KG1 (cell line): ENCODE results near the gene SIRT7.

Experiments
- DNase-seq: peaks from one replicate; lab custom pipeline; 2025; lab: John Stamatoyannopoulos, UW

SIRT7 gene, protein sequence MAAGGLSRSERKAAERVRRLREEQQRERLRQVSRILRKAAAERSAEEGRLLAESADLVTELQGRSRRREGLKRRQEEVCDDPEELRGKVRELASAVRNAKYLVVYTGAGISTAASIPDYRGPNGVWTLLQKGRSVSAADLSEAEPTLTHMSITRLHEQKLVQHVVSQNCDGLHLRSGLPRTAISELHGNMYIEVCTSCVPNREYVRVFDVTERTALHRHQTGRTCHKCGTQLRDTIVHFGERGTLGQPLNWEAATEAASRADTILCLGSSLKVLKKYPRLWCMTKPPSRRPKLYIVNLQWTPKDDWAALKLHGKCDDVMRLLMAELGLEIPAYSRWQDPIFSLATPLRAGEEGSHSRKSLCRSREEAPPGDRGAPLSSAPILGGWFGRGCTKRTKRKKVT

DNA sequence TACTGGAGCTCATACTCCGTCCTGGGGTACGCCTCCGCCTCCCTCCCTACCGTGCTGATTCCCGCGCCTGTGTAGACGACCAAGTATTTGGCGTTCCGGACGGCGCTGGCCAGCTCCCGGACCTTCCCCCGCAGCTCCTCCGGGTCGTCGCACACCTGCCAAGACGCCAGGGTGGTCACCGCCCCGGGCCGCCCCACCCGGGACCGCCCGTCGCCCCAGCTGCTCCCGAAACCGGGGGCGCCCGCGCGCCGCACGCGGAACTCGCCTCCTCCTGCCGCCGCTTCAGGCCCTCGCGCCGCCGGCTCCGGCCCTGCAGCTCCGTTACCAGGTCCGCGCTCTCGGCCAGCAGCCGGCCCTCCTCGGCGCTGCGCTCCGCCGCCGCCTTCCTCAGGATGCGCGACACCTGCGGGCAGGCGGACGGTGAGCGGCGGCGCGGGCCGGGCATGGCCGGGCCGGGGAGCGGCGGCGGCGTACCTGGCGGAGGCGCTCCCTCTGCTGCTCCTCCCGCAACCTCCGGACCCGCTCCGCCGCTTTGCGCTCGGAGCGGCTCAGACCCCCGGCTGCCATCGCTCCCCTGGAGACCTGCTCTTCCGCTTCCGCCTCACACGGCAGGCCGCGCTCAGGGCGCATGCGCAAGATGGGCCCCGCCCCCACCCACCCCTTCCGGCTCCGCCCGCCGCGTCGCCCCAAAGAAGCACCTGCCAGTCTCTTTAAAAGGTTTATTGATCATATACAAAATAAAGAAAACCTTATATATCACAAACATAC, at the start of gene SIRT7:
TSS of gene SIRT7 (minus strand) at position 612 of the 768 bp plus-strand sequence. CDS start at position 567, 45 bp downstream.
- peak; percentile 64 for DNase-seq

DNA sequence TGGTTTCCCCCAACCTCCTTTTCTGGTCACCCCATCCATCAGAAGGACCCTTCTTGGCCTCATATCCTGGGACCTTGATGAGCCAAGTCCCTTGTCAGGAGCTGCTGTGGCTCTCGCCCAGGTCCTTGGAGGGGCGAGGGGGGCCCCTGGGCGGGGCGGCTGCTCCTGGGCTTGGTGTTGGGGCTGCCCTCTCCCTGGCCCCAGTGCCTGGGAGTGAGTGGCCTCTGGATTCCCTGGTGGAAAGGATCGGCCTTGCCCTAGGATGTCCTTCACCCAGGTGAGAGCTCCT, 49.2 kb upstream of the SIRT7 start:
- DNase-seq = no peak

DNA sequence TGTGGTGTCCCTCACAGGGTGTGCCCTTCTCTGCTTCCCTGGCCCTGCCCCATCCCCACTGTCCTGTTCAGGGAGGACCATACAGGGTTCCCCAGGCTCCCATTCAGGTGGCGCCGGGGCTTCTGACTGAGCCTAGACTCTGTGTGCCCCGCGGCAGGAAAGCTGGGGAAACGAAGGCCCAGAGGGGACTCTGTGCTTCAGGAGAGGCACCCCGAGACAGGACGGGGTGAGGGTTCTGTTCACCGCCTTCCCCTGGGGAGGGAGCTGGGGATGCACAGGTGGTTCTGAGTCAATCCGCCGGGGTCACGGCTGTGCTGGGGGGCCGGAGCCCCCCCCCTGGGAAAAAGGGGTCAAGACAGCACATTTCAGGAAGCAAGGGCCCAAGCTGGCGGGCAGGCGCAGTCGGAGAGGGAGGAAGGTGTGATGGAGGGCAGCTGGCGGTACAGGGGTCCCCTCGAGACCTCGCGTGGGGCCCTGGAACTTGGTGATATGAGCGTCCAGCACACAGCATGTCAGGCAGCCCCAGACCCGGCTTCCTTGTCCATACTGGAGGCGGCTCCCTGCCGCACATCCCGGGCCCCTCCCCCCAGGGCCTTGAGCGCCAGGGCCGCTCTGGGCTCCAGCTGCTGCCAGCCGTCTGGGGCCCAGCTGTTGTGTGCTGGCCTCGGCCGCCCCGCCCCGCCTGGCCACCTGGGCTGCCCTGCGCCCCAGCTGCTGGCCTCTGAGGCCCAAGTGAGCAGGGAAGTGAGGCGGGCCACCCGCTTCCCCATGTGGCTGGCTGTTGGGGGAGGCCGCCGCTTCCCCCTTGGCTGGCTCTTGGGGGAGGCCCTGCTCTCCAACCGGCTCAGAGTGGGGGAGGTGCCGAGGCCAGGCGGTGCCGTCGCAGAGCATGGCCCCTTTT, 48.6 kb upstream of the SIRT7 start:
- DNase-seq = no peak

DNA sequence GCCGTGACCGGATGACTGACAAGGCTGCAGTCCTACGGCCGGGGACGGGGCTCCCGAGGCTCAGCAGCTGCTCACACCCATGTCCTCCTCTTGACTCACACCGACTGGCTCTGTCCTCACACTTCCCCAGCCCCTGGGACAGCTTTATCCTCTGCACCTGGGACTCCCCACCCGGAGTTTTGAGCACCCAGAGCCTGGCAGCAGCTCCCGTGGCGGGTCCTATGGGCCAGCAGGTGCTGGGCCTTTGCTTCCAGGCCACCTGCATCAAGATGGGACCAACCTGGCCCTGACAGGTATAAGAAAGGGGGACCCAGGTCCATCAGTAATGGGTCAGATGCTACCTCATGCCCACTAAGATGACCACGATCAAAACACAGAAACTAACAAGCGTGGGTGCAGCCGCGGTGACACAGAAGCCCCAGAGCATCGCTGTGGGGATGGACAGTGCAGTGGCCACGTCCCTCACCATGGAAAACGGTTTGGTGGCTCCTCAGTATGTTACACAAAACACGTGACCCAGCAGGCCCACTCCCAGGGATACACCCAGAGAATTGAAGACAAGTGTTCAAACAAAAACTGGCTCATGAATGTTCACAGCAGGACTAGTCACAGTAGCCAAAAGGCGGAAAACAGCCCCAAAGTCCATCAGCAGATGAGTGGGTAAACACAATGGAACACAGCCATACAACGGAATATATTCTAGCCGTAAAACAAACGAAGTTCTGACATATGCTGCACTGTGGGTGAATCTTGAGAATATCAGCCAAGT, 46.3 kb upstream of the SIRT7 start:
- DNase-seq = no peak

DNA sequence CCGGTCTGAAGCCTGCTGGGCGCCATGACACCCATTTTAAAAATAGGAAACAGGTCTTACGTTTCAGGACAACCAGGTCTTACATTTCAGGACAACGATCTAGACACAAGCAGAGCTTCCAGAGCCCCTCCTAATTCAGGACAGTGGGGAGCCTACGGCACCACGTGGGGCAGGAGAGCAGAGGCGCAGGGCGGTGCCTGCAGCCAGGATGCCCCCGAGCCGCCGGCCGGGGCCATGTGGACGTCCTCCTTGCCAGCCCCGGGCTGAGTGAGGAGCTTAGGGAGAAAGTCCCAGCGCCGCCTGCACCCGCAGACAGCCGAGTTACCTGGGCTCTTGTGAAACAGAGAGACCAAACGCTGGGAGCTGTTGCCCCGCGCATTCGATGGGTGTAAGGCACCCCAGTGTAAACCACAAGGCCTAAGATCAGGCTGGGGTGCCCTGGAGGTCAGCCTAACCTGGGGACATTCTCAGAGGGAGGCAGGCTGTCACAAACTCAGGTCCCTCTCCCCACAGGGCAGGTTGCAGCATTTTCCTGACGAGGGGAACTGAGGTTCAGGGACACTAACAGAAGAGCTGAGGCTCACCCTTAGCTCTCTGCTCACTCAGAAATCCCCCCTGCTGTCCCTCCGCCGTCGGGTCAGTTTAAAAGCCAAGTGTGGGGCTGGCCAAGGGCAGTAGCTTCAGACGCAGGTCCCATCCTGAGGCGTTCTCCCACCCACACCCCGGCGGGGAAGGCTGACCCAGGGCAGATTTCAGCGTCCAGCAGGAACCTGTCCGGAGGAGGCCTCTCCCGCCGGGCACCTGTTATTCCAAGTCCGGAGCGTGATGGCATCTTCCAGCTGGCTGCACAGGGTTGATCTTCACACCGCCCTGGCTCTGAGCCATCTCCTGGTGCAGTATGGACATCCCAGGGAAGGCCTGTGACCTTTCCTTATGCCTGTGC, 44.8 kb upstream of the SIRT7 start:
- DNase-seq = no peak

DNA sequence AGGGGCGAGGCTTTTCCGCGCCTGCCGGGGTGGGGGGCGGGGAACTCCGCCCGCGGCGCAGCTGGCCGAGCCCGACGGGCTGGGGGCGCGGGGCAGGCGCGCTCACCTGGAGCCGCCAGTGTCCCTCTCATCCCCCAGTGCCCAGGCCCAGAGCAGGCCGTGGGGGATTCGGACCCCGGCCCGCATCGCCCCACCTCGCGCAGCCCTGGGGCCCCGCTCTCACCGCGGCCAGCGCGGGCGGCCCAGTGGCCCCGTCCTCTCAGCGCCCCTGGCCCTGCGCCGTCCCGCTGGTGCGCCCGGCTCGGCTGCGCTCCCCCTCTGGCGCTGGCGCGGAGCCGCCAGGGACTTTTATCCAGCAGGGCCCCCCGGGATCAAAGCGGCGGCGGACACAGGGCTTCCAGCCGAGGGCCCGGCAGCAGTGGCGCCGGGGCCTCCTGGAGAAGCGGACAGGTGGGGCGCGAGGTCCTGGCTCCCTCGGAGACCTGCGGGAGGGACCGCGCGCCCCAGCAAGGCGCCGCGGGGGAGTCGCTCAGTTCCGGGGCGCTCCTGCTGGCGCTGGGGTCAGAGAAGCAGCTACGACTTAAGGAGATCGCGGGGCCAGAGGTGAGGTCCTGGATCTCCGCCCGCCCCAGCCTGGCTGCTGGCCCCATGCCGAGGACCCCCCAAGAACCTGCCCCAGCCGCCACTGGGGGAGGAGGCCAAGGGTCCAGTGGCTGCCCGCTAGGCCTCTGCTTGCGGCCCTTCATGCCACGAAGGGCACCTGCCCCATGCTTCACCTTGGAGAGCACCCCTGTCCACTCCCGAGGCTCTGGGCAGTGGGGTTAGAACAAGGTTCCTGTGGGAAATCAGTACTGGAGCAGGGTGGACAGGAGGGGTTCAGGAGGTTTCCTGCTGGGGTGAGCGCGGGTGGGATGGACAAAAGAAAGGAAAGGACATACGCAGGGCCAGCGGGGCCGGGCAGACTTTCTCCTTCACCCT, 43.8 kb upstream of the SIRT7 start:
- no peak for DNase-seq

DNA sequence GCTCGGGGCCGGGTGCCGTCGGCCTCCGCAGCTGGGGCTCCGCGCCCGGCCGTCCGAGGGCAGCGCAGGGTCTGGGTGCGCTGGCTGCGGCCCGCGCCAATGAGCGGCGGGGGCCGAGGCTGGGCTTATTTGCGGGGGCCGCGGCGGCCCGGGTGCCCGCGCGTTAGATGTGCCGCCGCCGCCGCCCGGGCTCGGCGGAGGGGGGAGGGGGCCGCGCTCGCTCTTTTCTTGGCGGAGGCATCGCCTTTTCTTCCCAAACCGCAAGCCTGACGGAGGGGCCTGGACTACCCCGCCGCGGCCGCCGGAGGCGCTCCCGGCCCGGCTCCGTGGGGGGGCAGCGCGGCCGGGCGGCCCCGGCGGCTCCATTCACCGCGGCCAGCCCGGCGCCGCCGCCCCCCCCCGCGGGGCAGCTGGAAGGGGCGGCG, 43.1 kb upstream of the SIRT7 start, which contains the start of gene NOTUM:
TSS of gene NOTUM (minus strand) at position 101 of the 425 bp plus-strand sequence. CDS start 278 bp downstream, outside the sequence.
- no peak for DNase-seq

DNA sequence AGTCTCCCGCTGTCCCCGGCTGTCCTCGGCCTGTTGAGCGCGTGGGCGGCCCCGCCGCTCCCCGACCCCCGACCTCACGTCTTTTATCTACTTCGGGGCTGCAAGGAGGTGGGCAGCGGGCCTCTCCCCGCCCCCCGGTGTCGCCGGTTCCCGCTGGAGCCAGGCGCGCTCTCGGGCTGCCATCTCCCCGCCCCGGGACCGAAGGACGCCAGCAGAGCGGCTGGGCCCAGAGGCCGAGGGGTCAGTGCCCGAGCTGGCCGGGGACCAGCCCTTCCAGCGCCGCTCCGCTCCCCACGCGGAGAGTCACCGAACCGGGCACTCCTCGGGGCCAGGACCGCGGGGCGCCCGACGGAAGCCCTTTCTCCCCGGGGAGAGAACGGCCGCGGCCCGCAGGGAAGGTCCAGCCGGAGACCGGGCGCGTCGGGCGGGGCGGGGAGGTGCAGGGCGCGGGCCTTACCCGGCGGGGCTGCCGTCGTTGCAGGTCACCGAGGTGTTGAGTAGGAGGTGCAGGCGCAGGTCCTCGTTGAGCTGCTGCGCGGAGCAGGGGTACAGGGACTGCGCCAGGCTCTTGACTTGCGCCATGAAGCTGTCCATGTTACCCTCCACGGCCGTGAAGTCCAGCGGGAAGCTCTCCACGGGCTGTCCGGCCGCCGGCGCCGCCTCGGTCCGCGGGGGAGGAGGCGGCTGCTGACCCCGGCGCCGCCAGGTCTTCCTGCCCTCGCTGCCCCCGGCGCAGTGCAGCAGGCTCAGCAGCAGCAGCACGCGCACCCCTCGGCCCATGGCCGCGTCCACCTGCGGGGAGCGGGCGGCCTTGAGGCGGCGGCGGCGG, 42.4 kb upstream of the SIRT7 start:
- no peak for DNase-seq

DNA sequence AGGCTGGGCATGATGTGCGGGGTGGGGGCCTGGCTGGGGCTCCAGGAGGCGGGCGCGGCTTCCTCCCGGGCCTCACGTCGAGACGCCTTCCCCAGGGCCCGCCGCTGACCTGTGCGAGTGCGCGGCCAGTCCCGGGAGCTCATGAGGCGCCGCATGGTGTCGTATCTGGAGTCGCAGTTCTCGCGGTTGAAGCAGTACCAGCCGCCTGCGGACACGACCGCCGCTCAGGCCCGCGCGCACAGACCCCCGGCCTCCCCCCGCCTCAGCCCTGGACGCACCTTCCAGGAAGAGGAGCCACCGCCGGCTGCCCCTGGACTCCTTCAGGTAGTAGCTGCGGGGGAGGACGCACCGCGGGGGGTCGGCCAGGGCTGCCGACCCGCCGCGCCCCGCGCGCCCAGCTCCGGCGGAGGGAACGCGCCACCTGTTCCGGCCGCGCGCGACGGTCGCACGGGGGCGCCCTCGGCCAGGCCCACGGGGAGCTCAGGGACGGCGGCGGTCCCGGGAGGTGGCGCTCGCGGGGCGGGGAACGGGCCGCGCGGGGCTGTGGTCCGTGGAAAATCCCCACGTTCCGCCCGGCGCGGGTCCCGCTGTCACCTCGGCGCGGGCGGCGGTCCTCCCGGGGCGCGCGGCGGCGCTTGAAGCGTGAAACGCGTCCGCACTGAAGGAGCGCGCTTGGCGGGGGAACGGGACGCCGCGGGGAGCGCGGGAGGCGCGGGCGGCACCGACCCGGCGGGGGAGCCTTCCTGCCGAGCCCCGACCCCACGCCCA, 41.6 kb upstream of the SIRT7 start:
- no peak for DNase-seq

DNA sequence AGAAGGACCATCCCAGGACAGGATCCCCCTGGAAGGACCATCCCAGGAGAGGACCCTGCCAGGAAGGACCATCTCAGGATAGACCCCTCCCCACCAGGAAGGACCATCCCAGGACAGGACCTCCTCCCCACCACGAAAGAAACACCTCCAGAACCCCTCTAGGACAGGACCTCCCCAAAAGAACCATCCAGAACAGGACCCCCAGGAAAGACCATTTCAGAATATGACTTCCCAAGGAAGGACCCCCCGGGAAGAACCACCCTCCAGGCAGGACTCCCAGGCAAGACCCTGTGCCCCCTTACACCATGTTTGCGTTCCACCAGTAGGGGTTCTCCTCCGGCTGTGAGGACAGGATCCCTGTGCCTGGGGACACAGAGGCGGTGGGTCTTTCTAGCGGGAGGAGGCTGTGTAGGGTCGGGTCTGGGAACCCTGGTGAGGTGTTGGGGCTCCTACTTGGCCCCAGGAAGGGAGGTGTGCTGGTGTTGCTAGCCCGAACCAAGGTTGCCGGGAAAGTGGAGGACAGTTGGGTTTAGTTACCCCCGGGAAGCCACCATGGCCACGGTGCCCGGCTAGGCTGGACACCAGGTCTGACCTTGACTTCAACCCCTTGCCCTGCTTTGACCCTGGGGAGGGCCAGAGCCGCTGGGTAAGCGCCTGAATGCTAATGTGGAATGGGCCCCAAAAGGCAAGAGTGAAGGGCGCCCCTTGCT, 40.8 kb upstream of the SIRT7 start:
- DNase-seq = no peak

DNA sequence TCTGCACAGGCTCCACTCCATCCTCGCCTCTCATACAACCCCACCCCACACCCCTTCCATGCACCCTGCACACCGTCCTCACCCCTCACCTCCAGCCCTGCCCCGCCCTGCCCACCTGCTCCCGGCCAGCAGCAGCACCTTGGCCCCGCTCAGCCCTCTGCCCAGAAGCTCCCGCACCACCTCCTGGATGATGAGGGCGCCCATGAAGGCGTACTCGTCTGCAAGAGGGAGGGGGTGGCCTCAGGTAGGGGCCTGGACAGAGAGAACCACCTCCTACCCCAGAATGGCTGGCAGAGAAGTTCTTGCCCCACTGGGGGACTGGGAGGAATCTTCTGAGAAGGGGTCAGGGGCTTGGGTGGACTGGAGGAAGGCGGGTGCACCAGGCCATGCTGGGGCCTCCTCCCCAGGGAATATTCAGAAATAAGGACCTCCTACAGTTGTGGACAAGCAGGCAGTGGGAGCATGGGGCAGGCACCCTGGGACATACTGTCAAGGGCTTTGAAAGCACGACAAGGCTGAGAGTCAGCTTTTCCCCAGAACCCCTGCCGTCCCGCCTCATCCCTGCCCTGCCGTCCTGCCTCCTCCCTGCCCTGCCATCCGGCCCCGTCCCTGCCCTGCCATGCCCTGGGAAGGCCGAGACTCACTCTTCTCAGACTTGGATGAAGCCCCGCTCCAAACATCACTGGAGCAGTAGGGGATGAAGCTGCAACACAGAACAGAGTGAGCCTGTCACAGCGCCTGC, 39.9 kb upstream of the SIRT7 start:
- no peak for DNase-seq

DNA sequence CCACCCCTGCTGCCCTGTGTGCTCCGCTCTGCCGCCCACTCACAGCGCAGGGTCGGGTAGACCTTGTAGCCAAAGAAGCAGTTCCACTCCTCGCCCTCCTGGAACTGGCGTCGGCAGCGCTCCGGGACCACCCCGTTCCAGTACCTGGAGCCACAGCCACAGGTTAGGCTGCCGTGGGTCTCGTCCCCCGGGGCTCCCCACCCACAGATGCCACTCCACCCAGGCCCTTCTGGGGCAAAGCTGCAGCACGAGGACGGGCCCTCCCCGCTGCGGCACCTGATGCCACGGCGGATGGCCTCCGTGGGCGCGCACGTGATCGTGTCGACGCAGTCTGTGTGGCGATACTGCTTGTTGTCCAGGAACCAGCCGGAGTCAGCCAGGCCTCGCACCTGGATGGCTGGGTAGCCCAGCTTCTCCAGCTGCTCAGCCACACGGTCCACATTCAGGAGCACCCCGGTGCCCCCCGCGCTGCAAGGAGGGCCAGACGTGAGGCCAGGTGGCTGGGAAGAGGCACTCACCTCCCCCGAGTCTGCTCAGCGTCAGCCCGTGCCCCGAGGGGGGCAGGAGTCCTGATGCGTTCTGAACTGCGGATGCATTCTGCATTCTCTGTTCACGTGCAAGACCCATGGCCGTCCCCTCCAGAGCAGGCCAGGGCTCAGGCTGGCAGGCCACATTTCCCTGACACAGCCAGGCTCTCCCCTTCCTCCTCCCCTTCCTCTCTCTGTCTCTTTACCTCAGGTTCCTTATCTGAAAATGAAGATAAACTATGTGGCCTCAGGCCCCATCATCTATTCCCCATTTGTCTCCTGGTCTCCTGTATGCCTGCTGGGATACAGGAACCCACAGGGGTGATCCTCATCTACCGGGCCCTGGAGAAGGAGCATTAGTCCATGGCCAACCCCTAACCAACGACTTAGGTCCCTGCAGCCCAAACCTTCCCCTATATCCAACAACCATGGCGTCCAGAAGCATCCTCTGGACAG, 38.9 kb upstream of the SIRT7 start:
- DNase-seq = no peak

DNA sequence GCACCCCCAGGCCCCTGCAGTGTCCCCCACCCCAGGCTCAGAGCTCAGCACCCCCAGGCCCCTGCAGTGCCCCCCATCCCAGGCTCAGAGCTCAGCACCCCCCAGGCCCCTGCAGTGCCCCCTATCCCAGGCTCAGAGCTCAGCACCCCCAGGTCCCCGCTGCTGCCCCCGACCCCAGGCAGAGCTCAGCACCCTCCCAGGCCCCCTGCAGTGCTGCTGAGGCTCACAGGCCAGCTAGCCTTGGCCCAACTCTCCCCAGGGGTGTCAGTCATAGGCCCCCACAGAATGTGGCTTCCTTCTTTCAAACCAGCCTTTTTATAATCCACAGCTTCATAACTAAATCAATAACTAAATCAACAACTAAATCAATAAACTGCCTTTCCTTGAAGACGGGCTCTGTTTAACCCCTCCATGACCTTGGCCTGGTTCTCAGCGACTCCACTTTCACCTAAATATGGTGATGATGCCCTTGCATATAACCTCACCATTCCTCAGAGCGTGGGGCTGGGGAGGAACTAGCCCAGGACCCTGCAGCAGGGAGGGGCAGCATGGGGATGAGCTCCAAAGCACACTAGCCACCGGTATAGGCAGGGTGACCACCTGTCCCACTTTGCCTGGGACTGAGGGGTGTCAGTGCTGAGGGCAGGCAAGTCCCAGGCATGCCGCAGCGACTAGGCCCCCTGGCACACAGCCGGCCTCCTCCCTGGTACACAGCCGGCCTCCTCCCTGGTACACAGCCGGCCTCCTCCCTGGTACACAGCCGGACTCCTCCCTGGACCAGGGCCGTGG, 38.0 kb upstream of the SIRT7 start:
- no peak for DNase-seq

DNA sequence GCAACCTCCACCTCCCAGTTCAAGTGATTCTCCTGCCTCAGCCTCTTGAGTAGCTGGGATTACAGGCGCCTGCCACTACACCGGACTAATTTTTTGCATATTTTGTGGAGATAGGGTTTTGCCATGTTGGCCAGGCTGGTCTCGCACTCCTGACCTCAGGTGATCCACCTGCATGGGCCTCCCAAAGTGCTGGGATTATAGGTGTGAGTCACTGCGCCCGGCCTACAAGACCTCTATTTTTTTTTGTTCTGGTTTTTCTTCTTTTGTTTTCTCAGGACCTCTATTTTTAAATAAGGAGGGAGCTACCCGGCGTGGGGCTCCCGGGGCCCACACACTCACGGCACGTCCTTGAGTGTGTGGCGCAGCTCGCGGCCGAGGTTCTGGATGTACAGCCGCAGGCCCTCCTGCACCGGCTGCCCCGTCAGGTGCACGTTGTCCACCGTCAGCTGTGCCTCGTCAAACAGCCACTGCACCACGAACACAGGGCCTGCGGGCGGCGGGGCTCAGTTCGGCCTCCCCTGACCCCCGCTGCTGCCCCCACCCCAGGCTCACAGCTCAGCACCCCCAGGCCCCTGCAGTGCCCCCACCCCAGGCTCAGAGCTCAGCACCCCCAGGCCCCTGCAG, 37.2 kb upstream of the SIRT7 start:
- DNase-seq = no peak
